HCT116 (cell line): ENCODE measurements around the gene EML4.

Experiments
- ATF3 ChIP-seq: IDR thresholded peaks from 2 replicates; pipeline ENCODE4 v1.6.1; 2012
- CEBPB ChIP-seq: IDR thresholded peaks from 2 replicates; pipeline ENCODE4 v1.6.1; 2012; ENCODE audit warnings: low read depth
- CTCF ChIP-seq, 3 experiments: fragments of 200-600 bp in 1 of 3; sonication (generic) in 1 of 3; IDR thresholded peaks in 2 of 3; conservative IDR thresholded peaks in 1 of 3; 2 replicates each; pipeline ENCODE4 v1.5.1; 2012 to 2017; ENCODE audit warnings: low read depth in 2 of 3, low read length in 2 of 3, antibody characterized with exemption in 1 of 3, borderline replicate concordance in 1 of 3, control low read depth in 1 of 3, mild to moderate bottlenecking in 1 of 3, mixed read lengths in 1 of 3, mixed run types in 1 of 3, moderate library complexity in 1 of 3; ENCODE audit not compliant: insufficient read depth in 1 of 3
- EZH2 ChIP-seq: fragments of 200-600 bp; sonication (generic); IDR thresholded peaks from 2 replicates; pipeline ENCODE4 v1.6.1; 2017; ENCODE audit warnings: antibody characterized with exemption, mixed run types
- EZH2phosphoT487 ChIP-seq: fragments of 200-600 bp; IDR thresholded peaks from 2 replicates; pipeline ENCODE4 v1.6.1; 2018; ENCODE audit warnings: antibody characterized with exemption, borderline replicate concordance
- RAD21 ChIP-seq: IDR thresholded peaks from 2 replicates; pipeline ENCODE4 v1.6.1; 2012; ENCODE audit warnings: low read depth, mild to moderate bottlenecking
- YY1 ChIP-seq: IDR thresholded peaks from 2 replicates; pipeline ENCODE4 v1.6.1; 2011; ENCODE audit warnings: low read length, low read depth, moderate library complexity, mild to moderate bottlenecking; ENCODE audit not compliant: insufficient replicate concordance; ENCODE audit errors: extremely low read depth

DNA sequence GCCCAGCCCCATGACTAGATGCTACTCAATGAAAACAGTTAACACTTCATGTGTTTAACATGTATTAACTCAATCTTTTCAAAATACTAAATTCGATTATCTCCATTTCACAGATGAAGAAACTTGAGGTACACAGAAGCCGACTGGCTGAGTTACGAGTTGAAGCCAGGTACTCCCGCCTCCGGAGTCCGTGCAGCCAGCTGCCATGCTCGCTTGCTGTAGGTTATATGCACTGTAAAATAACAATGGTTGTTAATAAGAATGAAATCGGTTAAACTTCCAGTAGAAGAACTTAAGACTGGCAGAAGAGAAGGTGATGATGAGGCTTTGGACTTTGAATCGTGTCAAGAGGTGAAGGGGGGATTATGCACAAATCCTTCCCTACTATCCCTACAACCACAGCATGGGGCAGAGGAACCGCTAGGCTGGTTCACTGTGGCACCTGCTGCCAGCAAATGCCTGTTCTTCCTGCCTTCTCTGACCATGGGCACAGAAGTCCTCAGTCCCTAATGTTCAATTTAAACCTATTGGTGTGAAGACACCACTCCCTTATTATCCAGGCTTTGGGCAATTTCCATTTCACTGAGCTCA is 166.5 kb downstream of the EML4 start:
- no peak for TF ChIP-seq RAD21
- no peak for TF ChIP-seq CTCF (IDR thresholded peaks at IDR 0.05 in 2 of 3, conservative IDR thresholded peaks at IDR 0.05 in 1 of 3; ENCODE audit: borderline replicate concordance in 1 of 3, insufficient read depth in 1 of 3, low read depth in 2 of 3, low read length in 2 of 3)
- TF ChIP-seq ATF3, result no peak
- TF ChIP-seq CEBPB, result no peak
- no peak for TF ChIP-seq EZH2phosphoT487
- no peak for TF ChIP-seq EZH2
- no peak for TF ChIP-seq YY1
